HG02588 (cell line): ENCODE data around the gene SKOR1.

Source experiments
- ATAC-seq: cut with Tn5 transposase; IDR thresholded peaks from one replicate; pipeline ENCODE4 v1.9.1; 2021; ENCODE audit warnings: mild to moderate bottlenecking, moderate library complexity; ENCODE audit not compliant: unreplicated experiment

Gene SKOR1

GRCh38 chr15:67792250-67792942, 32.9 kb upstream of the SKOR1 start:
- no peak for ATAC-seq

- ATAC-seq, result no peak
These were observed 30.3 kb upstream of the SKOR1 start for GRCh38 chr15:67794832-67795574.

DNA sequence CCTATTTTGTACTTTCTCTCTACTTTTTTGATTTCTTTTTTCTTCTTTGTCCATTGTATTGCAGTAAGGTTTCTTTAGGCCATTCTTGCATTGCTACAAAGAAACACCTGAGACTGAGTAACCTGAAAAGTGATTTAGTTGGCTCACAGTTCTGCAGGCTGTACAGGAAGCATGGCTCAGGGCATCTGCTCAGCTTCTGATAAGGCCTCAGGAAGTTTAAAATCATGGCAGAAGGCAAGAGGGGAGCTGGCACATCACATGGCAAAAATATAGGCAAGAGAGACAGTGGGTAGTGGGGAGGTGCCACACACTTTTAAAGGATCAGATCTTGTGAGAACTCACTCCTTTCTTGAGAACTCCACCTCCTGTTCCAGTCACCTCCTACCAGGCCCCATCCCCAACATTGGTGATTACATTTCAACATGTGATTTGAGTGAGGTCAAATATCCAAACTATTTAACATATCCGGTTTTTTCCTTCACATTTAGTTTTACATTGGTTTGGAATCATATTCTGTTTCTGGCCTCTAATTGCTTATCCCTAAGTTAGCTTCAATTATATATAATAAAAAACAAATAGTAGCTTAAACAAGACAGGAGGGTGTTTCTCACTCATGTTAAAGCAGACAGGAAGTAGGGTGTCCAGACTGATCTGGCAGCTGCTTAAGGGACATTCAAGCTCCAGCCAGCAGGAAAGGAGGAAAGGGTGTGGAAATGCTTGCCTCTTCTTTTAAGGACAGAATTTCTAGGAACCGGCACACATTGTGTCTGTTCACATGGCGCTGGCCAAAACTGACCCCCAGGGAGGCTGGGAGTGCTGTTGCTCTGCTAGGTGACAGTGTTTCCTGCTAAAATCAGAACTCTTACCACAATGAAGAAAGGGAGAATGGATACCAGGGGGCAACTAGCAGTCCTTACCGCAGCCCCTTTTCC, 28.8 kb upstream of the SKOR1 start:
- no peak for ATAC-seq

- no peak for ATAC-seq
These were observed 25.5 kb upstream of the SKOR1 start for GRCh38 chr15:67799801-67800205.

- no peak for ATAC-seq
These were observed 24.2 kb upstream of the SKOR1 start for GRCh38 chr15:67801142-67801541.

DNA sequence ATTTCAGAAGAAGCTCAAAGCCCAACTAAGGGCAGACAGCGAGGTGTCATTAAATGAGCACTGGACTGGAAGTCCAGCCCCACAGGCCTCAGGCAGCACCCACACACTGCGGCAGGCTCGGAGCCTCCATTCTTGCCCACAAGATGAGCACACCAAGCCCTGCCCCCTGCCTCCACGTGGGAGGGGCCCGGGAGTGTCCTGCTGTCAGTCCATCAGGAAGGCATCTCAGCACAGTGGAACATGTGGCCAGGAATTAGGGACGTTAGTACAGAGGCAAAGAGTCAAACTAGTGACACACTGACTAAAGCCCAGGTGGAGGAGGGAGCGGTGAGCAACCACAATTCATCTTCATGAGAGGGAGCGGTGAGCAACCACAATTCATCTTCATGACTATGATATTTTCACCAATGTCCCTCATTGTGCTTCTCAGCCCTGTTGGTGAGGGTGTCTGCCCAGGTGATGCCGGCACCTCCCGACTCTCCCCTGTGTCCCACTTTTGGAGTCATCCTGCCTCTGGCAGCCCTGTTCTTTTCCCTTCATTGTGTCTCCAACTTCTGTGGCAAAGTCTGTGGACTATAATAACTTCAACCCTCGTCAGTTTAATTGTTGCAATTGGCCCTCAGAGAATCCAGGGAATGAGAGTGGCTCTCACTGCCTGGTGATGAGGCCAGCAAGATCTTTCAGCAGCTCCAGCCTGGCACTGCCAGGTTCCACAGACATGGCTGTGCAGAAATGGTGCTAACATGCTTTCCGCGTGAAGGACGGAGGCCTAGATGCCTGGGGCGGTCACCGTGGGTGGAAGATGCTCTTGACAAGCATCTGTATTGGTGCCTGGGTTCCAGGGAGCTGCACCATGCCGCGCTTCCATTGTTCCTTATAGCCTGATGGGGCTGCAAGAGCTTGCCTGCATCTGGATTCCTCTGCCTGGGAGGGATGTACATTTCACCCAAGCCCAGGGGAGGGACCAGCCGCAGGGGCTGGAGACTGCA, 23.1 kb upstream of the SKOR1 start:
- ATAC-seq, result no peak

GRCh38 chr15:67803299-67803698, 22.0 kb upstream of the SKOR1 start:
- no peak for ATAC-seq

- no peak for ATAC-seq
These were observed 21.1 kb upstream of the SKOR1 start for GRCh38 chr15:67803996-67804843.

DNA sequence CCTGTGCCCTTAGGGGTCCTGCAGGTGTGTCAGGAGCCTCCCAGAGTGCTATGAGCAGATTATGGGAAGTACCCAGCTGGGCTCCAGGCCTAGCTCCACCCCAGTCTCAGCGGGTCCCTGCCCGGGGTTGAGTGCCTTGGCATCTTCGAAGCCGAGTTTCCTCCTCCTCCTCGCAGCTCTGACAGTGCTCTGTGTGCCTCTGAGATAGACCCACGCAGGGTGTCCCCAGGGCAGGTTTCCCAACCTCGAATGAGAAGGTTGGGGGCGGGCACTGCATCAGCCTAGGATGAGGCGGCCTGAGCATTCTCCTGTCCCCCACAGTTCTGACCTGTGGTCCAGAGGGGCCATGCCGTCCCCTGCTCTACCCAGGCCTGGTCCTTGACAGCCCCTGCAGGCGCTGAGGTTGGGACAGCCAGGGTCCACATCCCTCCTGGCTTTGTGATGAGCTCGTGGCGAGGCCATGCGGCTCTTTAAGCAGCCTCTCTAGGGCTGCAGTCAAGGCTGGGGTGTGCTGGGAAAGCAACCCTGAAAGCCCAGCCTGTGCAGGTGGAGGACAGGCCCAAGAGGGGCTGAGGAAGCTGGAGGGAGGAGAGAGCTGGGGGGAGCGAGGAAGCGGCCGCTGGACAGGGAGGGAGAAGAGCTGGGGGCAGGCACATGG, 20.2 kb upstream of the SKOR1 start:
- no peak for ATAC-seq

GRCh38 chr15:67805666-67806516, 19.4 kb upstream of the SKOR1 start:
- ATAC-seq, result no peak

DNA sequence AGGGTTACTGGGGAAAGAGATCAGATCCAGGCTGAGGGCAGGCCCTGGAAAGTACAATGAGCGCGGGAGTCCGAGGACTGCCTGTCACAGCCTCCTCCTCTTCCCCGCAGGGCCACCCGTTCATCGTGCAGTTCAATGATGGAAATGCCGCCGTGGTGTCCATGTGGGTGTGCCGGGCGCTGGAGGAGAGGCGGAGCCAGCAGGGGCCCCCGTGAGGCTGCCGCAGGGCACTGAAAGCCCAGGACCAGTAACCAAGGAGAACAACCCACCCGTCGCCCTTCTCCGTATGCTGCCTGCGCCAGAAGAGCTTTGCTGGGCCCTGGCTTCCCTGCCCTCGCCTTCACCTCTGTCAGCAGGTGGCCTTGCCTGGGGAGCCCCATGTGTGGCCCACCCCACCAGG, 18.8 kb upstream of the SKOR1 start:
- ATAC-seq, result no peak

DNA sequence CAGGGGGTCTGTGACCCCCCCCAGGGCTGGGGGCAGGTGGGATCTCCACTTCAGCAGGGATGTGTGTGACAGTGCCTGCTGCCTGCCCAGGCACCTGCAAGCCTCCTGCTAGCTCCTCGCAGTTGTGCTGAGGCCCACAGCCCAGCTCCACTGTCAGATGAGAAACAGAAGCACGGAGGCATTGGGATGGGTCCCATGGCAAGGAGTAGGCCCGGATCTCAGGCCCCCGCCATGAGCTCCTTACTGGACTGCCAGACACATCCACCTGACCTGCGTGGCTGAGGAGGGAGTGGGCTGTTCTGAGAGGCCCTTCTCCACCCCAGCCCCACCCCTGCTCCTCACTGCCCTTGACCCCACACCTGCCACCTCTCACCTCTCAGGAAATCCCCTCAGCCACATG, 18.2 kb upstream of the SKOR1 start:
- ATAC-seq, result no peak

DNA sequence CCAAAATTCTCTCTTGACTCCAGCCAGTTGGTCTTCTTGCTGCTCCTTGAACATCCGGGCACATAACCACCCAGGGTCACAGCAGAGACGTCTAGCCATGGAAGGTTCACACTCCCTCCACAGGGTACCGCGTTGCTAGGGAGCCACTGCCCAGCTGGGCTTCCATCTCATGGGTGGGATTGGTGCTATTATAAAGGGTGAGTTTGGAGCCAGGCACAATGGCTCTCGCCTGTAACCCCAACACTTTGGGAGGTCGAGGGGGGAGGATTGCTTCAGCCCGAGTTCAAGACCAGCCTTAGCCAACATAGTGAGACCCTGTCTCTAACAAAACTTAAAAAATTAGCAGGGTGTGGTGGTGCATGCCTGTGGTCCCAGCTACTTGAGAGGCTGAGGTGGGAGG, 17.5 kb upstream of the SKOR1 start:
- no peak for ATAC-seq

DNA sequence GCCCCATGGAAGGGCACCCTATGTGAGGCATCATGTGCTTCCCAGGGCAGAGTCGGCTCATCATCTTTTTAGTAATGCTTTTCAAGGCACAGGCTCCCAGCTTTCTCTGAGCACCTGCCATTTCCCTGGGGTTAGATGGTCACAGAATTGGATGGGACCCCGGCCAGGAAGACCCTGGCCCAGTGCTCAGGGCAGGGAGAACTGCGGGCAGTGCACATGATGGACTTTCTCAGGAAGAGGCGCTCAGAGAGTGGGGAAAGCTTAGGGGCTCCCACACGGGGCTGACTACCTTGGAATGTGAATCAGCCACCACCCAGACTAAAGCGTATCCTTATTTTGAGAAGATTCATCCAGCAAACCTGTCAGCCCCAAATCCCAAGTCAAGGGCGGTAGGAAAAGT, 16.5 kb upstream of the SKOR1 start:
- ATAC-seq, result no peak

DNA sequence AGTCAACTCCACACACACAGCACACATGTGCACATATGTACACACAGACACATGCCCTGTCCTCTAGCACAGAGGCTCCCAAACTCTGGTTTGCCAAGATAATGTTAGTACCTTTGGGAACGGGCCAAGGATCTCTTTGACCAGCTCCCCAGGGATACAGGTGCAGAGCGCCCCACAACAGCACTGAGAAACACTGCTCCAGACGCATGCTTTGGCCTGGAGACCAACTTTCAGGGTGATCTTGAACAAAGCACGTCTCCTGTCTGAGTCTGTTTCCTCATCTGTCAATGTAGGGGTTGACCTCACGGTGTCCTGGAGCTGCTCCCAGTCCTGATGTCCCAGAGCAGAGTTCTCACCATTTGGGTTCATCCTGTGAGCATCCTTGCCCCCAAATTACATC, 15.9 kb upstream of the SKOR1 start:
- ATAC-seq, result no peak

DNA sequence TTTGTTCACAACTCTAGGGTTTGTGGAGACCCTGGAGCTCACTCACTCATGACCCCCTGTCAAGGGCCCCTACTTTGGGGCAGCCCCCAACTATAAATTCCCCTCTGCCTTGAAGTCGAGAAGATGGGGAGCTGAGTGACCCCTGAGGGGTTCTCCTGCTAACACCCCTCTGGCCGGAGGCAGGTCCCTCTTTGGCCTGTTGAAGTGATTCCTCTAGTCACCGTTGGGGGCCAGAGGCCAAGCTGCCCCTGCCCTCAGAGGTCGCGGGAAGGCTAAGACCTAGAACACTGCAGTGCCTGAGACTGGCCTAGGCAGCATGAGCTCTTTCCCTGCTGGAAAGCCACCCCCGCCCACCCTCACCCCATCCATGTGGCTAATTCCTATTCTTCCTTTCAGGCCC, 15.4 kb upstream of the SKOR1 start:
- no peak for ATAC-seq

- ATAC-seq, result no peak
These were observed 13.1 kb upstream of the SKOR1 start for GRCh38 chr15:67812241-67812644.

- no peak for ATAC-seq
These were observed 12.1 kb upstream of the SKOR1 start for GRCh38 chr15:67813104-67813634.
